ENCODE measurements around the gene ENGASE.

DNA sequence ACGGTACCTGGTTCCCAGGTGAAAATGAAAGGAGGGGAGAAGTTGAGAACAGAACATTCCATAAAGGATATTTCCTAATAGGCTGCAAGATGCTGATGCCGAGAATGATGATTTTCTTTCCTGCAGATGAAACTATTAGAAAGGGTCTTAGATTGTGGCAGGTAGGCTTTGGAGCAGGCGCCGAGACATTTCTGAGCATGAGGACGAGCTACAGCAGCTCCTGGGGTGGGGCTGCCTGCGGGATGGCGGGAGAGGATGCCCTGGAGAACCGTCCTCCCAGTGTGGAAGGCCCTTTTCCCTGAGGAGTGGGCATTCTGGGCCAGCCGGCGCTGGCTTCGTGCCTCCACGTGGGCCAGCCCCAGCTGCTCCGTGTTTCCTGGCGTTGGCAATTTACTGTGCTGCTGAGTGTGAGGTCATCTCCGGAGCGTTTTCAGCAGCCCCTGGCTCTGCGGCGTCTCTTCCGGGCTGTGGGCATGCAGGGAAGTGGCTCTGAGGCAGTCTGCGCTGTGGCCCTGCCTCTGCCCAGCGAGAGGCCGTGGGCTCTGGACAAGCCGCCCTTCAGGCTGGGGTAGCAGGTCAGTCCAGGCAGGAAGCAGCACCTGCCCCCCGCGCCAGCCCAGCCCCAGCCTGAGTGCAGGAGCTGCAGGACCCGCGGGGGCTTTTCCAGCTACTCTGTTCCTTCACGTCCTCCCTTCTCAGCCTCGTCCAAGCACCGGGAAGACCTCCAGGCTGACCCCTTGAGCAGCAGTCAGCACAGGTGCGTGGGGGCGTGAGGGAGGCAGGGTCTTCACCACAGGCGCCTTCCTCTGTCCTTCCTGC, 12.2 kb downstream of the ENGASE start:
- TF ChIP-seq POLR2AphosphoS5 (IDR thresholded peaks at IDR 0.05; ENCODE audit: low read depth, low read length) (no peak), TAF1 (IDR thresholded peaks at IDR 0.05; ENCODE audit: borderline replicate concordance, low read depth, low read length) (no peak), NRF1 (IDR thresholded peaks at IDR 0.05; ENCODE audit: low read depth, low read length) (no peak), TEAD4 (IDR thresholded peaks at IDR 0.05; ENCODE audit: borderline replicate concordance, insufficient read depth) (no peak)
- TF ChIP-seq, protein P1, sequence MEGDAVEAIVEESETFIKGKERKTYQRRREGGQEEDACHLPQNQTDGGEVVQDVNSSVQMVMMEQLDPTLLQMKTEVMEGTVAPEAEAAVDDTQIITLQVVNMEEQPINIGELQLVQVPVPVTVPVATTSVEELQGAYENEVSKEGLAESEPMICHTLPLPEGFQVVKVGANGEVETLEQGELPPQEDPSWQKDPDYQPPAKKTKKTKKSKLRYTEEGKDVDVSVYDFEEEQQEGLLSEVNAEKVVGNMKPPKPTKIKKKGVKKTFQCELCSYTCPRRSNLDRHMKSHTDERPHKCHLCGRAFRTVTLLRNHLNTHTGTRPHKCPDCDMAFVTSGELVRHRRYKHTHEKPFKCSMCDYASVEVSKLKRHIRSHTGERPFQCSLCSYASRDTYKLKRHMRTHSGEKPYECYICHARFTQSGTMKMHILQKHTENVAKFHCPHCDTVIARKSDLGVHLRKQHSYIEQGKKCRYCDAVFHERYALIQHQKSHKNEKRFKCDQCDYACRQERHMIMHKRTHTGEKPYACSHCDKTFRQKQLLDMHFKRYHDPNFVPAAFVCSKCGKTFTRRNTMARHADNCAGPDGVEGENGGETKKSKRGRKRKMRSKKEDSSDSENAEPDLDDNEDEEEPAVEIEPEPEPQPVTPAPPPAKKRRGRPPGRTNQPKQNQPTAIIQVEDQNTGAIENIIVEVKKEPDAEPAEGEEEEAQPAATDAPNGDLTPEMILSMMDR (IDR thresholded peaks at IDR 0.05) = no peak
- TF ChIP-seq, protein P2, sequence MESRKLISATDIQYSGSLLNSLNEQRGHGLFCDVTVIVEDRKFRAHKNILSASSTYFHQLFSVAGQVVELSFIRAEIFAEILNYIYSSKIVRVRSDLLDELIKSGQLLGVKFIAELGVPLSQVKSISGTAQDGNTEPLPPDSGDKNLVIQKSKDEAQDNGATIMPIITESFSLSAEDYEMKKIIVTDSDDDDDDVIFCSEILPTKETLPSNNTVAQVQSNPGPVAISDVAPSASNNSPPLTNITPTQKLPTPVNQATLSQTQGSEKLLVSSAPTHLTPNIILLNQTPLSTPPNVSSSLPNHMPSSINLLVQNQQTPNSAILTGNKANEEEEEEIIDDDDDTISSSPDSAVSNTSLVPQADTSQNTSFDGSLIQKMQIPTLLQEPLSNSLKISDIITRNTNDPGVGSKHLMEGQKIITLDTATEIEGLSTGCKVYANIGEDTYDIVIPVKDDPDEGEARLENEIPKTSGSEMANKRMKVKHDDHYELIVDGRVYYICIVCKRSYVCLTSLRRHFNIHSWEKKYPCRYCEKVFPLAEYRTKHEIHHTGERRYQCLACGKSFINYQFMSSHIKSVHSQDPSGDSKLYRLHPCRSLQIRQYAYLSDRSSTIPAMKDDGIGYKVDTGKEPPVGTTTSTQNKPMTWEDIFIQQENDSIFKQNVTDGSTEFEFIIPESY (IDR thresholded peaks at IDR 0.05; ENCODE audit: borderline replicate concordance, low read depth) = no peak
- TF ChIP-seq, protein P3, sequence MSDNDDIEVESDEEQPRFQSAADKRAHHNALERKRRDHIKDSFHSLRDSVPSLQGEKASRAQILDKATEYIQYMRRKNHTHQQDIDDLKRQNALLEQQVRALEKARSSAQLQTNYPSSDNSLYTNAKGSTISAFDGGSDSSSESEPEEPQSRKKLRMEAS (IDR thresholded peaks at IDR 0.05; ENCODE audit: low read depth) = no peak
